Lung (tissue), 12 donors: Measurements from ENCODE around the gene UNC45A. TPM values are rescaled to one million over a fixed set of nuclear protein-coding genes. Genes with fewer than 3 reads are reported as not detected.

ENCODE experiments used
- ATAC-seq: fragments of 200-7000 bp; cut with Tn5 transposase; one replicate; pipeline ENCODE4 v1.9.1; 2020; ENCODE audit warnings: moderate number of reproducible peaks; ENCODE audit not compliant: insufficient read depth, low FRiP score
- DNase-seq, 3 donors: peaks; one replicate each; pipeline ENCODE4 v3.0.0-alpha.2; 2013 to 2017
- H3K27ac ChIP-seq, 2 donors: one replicate each; pipeline ENCODE4 v1.5.1; 2013; ENCODE audit warnings: mild to moderate bottlenecking in 2 of 2, moderate library complexity in 2 of 2, control low read depth in 1 of 2, inconsistent platforms in 1 of 2, low read depth in 1 of 2, low read length in 1 of 2
- H3K27me3 ChIP-seq, 3 donors: one replicate each; pipeline ENCODE4 v1.5.1; 2013; ENCODE audit warnings: low read length in 2 of 3; ENCODE audit not compliant: control insufficient read depth in 3 of 3, insufficient read depth in 3 of 3
- H3K36me3 ChIP-seq, 4 donors: one replicate each; pipeline ENCODE4 v1.5.1; 2013; ENCODE audit warnings: low read length in 4 of 4, mild to moderate bottlenecking in 1 of 4, moderate library complexity in 1 of 4; ENCODE audit not compliant: control insufficient read depth in 4 of 4, insufficient read depth in 4 of 4
- H3K4me1 ChIP-seq, 5 donors: one replicate each; pipeline ENCODE4 v1.5.1; 2013; ENCODE audit warnings: low read length in 5 of 5, mild to moderate bottlenecking in 2 of 5, moderate library complexity in 1 of 5; ENCODE audit not compliant: control insufficient read depth in 5 of 5, insufficient read depth in 5 of 5
- H3K4me3 ChIP-seq: one replicate; pipeline ENCODE4 v1.5.1; 2013; ENCODE audit warnings: mild to moderate bottlenecking, control low read depth, moderate library complexity
- H3K9ac ChIP-seq, 2 donors: one replicate each; pipeline ENCODE4 v1.5.1; 2013; ENCODE audit warnings: low read length in 2 of 2, control low read depth in 1 of 2; ENCODE audit not compliant: insufficient read depth in 1 of 2
- H3K9me3 ChIP-seq, 4 donors: one replicate each; pipeline ENCODE4 v1.5.1; 2013; ENCODE audit warnings: low read length in 3 of 4, mild to moderate bottlenecking in 1 of 4, moderate library complexity in 1 of 4; ENCODE audit not compliant: control insufficient read depth in 4 of 4, insufficient read depth in 3 of 4
- CTCF ChIP-seq: IDR thresholded peaks from 2 replicates; pipeline ENCODE4 v1.5.1; 2012; ENCODE audit warnings: mild to moderate bottlenecking; ENCODE audit errors: control extremely low read depth, extremely low read depth
- WGBS, 2 donors: extraction: QIAGEN DNeasy Blood & Tissue Kit; methylation state at CpG; one replicate each; pipeline ENCODE4 v1.1.7; 2013; 5-methylcytosine and 5-hydroxymethylcytosine counted together
- polyA plus RNA-seq, 2 donors: library from polyadenylated mRNA; stranded (reverse); fragments of 200-250 nt; gene quantifications; one replicate each; pipeline ENCODE4 v1.2.1, GENCODE V29; 2013
- total RNA-seq, 2 donors: library from RNA; depleted of rRNA in 1 of 2; stranded (reverse); fragments of >200 nt in 1 of 2; gene quantifications; one replicate each; pipeline ENCODE4 v1.2.1, GENCODE V29; 2014 to 2021
- donor health status: control.
- donor health status: control.
- donor health status: Bipolar disorder and iron deficiency.
- donor health status: healthy.
- donor health status: DM: yes; HTN: yes; CAD: no.

UNC45A gene
- total and polyA plus RNA-seq, 4 donors, result 34.4 to 59.6 (median 53.3) TPM

DNA sequence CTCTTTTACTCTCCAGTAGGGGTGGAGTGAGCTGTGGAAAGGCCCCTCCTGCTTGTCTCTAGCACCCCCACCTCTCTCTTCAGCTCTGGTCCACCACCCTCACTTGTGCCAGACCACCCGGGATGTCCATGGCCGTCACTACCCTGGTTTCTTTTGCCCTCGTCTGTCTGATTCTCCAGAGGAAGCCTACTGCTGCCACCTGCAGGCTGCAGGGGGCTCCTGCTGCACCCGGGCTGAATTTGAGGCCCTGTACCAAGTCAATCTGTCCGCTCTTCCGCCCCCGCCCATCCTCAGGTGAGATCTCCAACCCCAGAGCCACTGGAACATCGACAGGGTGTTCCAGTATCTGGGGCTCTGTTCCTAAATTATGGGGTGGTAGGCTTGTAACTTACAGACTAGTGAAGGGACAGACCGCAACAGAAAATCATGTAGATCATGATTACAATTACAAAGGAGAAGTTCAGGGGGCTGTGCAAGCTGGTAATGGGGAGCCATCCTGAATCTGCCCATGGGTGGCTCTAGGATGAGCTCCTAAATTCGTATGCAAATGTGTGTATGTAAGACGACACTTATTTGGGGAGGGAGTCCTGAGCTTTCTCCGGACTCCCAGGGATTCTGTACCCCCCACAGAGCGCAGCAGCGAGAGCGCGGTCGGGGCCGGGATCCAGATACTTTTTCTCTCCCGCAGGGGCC is 683 bp upstream of the UNC45A start:
- H3K36me3 ChIP-seq, result peaks cover 2 to 16% (median 8%) of the 10 kb centered on the region in 4 donors
- H3K4me3 ChIP-seq, result peak overlapping the region; percentile 71
- peak; percentile 86 to 88 (median 86) for DNase-seq
- H3K9me3 ChIP-seq, result peaks cover 0 to 2% (median 0%) of the 10 kb centered on the region in 4 donors
- H3K27me3 ChIP-seq, result no peaks in the 10 kb centered on the region
- 2 to 3% methylated on average over 18 to 19 of the region's 19 CpGs for WGBS, 2 donors
- peaks cover 0 to 30% (median 14%) of the 10 kb centered on the region in 5 donors for H3K4me1 ChIP-seq
- TF ChIP-seq CTCF, result peak; percentile 81
- peak overlapping the region; percentile 60 to 73 for H3K27ac ChIP-seq
- H3K9ac ChIP-seq, result peak overlapping the region in 1 of 2 donors; percentile 34
- ATAC-seq, result no peak

- ATAC-seq (no peak), DNase-seq (no peak)
- WGBS, 2 donors, result 91 to 93% methylated on average over 1 of the region's 1 CpG
- Histone ChIP-seq H3K36me3 (peaks cover 12 to 32% (median 25%) of the 10 kb centered on the region in 4 donors), H3K9ac (peak overlapping the region in 1 of 2 donors; percentile 20), H3K4me3 (no peak overlapping the region), H3K4me1 (peaks cover 0 to 26% (median 9%) of the 10 kb centered on the region in 5 donors), H3K27ac (no peak overlapping the region), H3K27me3 (no peaks in the 10 kb centered on the region), H3K9me3 (peaks cover 0 to 2% (median 0%) of the 10 kb centered on the region in 4 donors)
- no peak for TF ChIP-seq CTCF
These were observed 1.7 kb downstream of the UNC45A start for GRCh38 chr15:90936823-90937222.

GRCh38 chr15:90938261-90938660 is 3.2 kb downstream of the UNC45A start:
- TF ChIP-seq CTCF, result no peak
- ATAC-seq (no peak), DNase-seq (no peak)
- Histone ChIP-seq H3K36me3 (peaks cover 15 to 41% (median 33%) of the 10 kb centered on the region in 4 donors), H3K9me3 (no peaks in the 10 kb centered on the region), H3K27me3 (no peaks in the 10 kb centered on the region), H3K4me1 (peaks cover 0 to 18% (median 7%) of the 10 kb centered on the region in 5 donors), H3K27ac (no peak overlapping the region), H3K4me3 (no peak overlapping the region), H3K9ac (no peak overlapping the region)
- 92 to 98% methylated on average over 5 of the region's 5 CpGs for WGBS, 2 donors
